Measurements from ENCODE around the gene UNC80.
"Not testable (repeated sequence)": the region's sequence is repeated elsewhere in the genome, so short reads cannot be mapped to it uniquely, and the experiment has no call there.

UNC80 gene

GRCh38 chr2:209771474-209772289 is at the start of gene UNC80:
Gene UNC80, plus strand, starts transcription at chr2:209771832. Its CDS starts 241 bp downstream, at chr2:209772073.
- DNase-seq (ENCODE audit: low read depth in 2 of 2), result peak in 1 of 2 donors; percentile 12

GRCh38 chr2:209726311-209726710 is 45.3 kb upstream of the UNC80 start:
- DNase-seq (ENCODE audit: low read depth in 2 of 2), result no peak

- DNase-seq (ENCODE audit: low read depth in 2 of 2), result no peak
These were observed 44.6 kb upstream of the UNC80 start for GRCh38 chr2:209727077-209727476.

- DNase-seq (ENCODE audit: low read depth in 2 of 2), result no peak
These were observed 36.8 kb upstream of the UNC80 start for GRCh38 chr2:209734805-209735204.

- no peak for DNase-seq (ENCODE audit: low read depth in 2 of 2)
These were observed 29.7 kb upstream of the UNC80 start for GRCh38 chr2:209741953-209742352.

GRCh38 chr2:209753020-209753419 is 18.6 kb upstream of the UNC80 start:
- DNase-seq (ENCODE audit: low read depth in 2 of 2), result no peak

GRCh38 chr2:209757163-209757562 is 14.5 kb upstream of the UNC80 start:
- no peak for DNase-seq (ENCODE audit: low read depth in 2 of 2)

- no peak for DNase-seq (ENCODE audit: low read depth in 2 of 2)
These were observed 10.1 kb upstream of the UNC80 start for GRCh38 chr2:209761566-209761965.

GRCh38 chr2:209762563-209762962 is 9.1 kb upstream of the UNC80 start:
- DNase-seq (ENCODE audit: low read depth in 2 of 2), result no peak

- no peak for DNase-seq (ENCODE audit: low read depth in 2 of 2)
These were observed 8.5 kb upstream of the UNC80 start for GRCh38 chr2:209763106-209763505.

- no peak for DNase-seq (ENCODE audit: low read depth in 2 of 2)
These were observed 5.0 kb upstream of the UNC80 start for GRCh38 chr2:209766613-209767012.

- DNase-seq (ENCODE audit: low read depth in 2 of 2), result no peak
These were observed 4.3 kb upstream of the UNC80 start for GRCh38 chr2:209767316-209767715.

- no peak for DNase-seq (ENCODE audit: low read depth in 2 of 2)
These were observed 3.1 kb upstream of the UNC80 start for GRCh38 chr2:209768557-209768956.

GRCh38 chr2:209772290-209772685 is 656 bp downstream of the UNC80 start:
- DNase-seq (ENCODE audit: low read depth in 2 of 2), result no peak

GRCh38 chr2:209773377-209773776 is 1.7 kb downstream of the UNC80 start:
- DNase-seq (ENCODE audit: low read depth in 2 of 2), result no peak

GRCh38 chr2:209787416-209787815 is 15.8 kb downstream of the UNC80 start:
- no peak for DNase-seq (ENCODE audit: low read depth in 2 of 2)

GRCh38 chr2:209788925-209789324 is 17.3 kb downstream of the UNC80 start:
- DNase-seq (ENCODE audit: low read depth in 2 of 2), result no peak

- no peak for DNase-seq (ENCODE audit: low read depth in 2 of 2)
These were observed 18.6 kb downstream of the UNC80 start for GRCh38 chr2:209790066-209790728.

GRCh38 chr2:209791151-209791550 is 19.5 kb downstream of the UNC80 start:
- no peak for DNase-seq (ENCODE audit: low read depth in 2 of 2)

GRCh38 chr2:209795425-209795824 is 23.8 kb downstream of the UNC80 start:
- DNase-seq (ENCODE audit: low read depth in 2 of 2), result not testable (repeated sequence)

GRCh38 chr2:209805351-209805750 is 33.7 kb downstream of the UNC80 start:
- no peak for DNase-seq (ENCODE audit: low read depth in 2 of 2)

GRCh38 chr2:209806318-209806717 is 34.7 kb downstream of the UNC80 start:
- DNase-seq (ENCODE audit: low read depth in 2 of 2), result no peak

- DNase-seq (ENCODE audit: low read depth in 2 of 2), result no peak
These were observed 36.9 kb downstream of the UNC80 start for GRCh38 chr2:209808521-209808920.

Measured in stimulated activated CD4-positive, alpha-beta T cell treated with anti-CD3 and anti-CD28 coated beads, Interleukin-15, amount 100 ng/mL, for 48 hours (primary cell).